ENCODE measurements around the gene STRIT1.

STRIT1 gene

DNA sequence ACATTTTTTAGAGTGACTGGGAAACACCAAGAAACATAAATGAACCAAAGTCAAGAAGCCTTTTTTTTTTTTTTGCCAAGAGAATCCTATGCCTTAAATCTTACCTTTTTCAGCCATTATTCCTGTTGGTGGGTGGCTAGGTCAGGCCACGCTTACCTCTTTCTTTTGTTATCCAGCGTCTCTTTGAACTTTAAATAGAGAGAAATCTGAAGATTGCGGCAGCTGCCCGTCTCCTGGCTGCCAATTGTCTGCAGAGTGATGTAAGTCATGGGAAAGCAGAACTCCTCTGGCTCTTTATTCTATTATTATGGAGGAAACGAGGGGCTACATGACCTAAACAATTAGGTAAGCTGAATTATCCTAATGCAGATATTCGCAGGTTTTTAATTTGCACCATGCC is at the start of gene STRIT1:
Gene STRIT1, minus strand, starts transcription at position 168 of the 400 bp plus-strand sequence.
- peaks cover 5% of the 10 kb centered on the region for H3K9me3 Mint-ChIP-seq (ENCODE audit: low read depth)
- peaks cover 2% of the 10 kb centered on the region for H3K27me3 Mint-ChIP-seq
- no peaks in the 10 kb centered on the region for H3K36me3 Mint-ChIP-seq
- no peaks in the 10 kb centered on the region for H3K4me1 Mint-ChIP-seq (ENCODE audit: low read depth)
- no peak within 1 kb of the TSS for H3K27ac Mint-ChIP-seq
- no peak within 1 kb of the TSS for H3K4me3 Mint-ChIP-seq

DNA sequence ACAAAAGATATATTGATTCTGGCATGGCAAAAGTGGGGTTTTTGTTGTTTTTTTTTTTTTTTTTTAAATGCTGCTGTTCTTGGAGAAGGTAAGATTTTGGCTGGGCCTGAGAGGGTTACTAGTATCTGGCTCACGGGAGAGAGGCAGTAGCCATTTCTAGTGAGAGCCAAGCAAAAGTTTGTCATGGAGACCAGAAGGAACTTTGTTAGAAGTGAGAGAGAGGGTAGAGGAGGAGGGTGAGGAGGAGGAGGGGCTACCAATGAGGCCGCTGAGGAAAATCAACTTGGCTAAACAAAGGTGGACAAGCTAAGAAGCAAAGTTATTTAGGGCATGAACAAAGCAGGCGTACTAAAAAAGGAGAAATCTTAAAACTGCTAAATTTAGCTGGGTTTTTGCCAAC is 48.9 kb upstream of the STRIT1 start:
- Mint-ChIP-seq H3K4me1 (ENCODE audit: low read depth) (no peaks in the 10 kb centered on the region), H3K27me3 (no peaks in the 10 kb centered on the region), H3K9me3 (ENCODE audit: low read depth) (no peaks in the 10 kb centered on the region), H3K27ac (no peak overlapping the region), H3K36me3 (no peaks in the 10 kb centered on the region), H3K4me3 (no peak overlapping the region)

DNA sequence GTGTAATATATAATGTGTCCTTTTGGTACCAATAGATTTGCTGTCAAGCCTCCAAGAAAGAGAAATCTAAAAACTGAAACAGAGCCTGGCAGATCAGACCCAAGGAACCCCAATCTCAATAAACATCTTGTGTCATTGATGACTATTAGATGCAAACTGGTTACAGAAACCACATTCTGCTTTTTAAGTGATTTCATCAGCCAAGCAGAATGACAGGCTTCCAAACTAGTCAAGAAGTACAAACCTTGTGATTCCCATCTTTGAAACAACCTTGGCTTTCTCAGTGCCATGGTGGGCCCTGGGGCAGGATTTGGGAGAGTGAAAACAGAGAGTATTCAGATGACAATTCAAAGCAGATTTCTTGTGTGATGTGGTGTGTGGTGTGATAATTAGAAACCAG is 45.6 kb upstream of the STRIT1 start:
- Mint-ChIP-seq H3K4me1 (ENCODE audit: low read depth) (peaks cover 9% of the 10 kb centered on the region), H3K27ac (no peak overlapping the region), H3K4me3 (no peak overlapping the region), H3K9me3 (ENCODE audit: low read depth) (no peaks in the 10 kb centered on the region), H3K36me3 (no peaks in the 10 kb centered on the region), H3K27me3 (no peaks in the 10 kb centered on the region)

DNA sequence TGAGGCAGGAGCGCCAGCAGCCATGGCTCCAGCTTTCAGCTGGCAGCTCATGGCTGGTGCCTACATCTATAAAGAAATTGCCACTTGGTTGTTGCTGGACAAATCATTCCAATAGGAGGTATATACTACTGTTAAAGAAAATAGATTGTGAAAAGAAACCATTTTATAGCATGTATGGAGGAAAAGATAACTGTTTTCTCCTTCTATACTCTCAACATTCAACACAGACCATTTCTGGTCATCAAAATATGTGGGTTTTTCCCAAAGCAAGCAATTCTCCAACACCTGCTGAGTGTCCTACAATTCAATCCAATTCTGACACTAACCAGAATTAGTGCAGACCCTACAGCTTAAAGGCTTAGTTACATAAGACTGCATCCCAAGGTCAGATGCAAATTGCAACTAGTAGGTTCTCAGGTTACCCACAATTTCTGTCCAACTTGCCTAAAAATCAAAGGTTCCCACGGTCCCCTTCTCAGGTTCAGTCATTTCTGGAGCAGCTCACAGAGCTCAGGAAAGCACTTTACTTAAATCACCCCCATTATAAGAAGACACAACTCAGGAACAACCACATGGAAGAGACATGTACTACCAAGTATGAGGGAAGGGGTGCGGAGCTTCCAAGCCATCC is 42.4 kb upstream of the STRIT1 start:
- H3K36me3 Mint-ChIP-seq: no peaks in the 10 kb centered on the region
- H3K27ac Mint-ChIP-seq: no peak overlapping the region
- H3K4me1 Mint-ChIP-seq (ENCODE audit: low read depth): peaks cover 9% of the 10 kb centered on the region
- H3K9me3 Mint-ChIP-seq (ENCODE audit: low read depth): no peaks in the 10 kb centered on the region
- H3K4me3 Mint-ChIP-seq: no peak overlapping the region
- no peaks in the 10 kb centered on the region for H3K27me3 Mint-ChIP-seq

DNA sequence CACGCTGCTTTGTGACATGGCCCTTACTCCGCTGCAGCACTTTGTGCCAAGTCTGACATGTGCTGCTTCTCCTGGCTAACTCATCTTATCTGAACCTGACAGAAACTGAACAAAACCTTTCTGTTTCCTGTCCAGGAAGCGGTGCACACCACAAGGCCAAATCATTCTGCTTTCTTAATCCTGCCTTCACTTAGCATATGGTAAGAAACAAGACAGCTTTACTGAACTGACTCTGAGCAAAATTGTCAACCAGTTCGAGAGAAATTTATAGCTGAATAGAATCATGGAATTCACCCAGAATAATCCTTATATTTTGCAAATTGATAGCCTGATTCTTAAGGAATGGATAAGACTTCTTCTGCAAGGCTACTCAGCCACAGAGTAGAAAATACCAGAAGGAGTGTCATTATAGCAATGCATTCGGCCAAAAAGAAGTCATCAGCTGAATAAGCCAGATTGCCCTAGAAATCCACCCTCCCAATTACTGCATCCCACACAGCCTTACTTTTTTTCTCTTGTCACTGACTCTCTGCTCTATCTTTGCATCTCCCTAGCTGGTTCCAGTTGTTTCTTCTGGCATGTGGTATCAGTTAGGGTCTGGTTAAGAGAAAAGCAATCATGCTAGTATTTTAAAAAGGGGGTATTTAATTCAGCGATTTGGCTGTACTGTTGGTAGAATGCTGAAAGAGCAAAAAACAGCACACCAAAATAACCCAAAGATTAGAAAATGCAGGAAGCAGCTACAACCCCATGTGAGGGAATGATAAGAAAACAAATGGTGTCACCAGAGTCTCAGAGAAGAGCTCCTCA is 41.6 kb upstream of the STRIT1 start:
- Mint-ChIP-seq H3K4me1 (ENCODE audit: low read depth) (peaks cover 9% of the 10 kb centered on the region), H3K27me3 (no peaks in the 10 kb centered on the region), H3K9me3 (ENCODE audit: low read depth) (no peaks in the 10 kb centered on the region), H3K4me3 (no peak overlapping the region), H3K36me3 (no peaks in the 10 kb centered on the region), H3K27ac (no peak overlapping the region)

DNA sequence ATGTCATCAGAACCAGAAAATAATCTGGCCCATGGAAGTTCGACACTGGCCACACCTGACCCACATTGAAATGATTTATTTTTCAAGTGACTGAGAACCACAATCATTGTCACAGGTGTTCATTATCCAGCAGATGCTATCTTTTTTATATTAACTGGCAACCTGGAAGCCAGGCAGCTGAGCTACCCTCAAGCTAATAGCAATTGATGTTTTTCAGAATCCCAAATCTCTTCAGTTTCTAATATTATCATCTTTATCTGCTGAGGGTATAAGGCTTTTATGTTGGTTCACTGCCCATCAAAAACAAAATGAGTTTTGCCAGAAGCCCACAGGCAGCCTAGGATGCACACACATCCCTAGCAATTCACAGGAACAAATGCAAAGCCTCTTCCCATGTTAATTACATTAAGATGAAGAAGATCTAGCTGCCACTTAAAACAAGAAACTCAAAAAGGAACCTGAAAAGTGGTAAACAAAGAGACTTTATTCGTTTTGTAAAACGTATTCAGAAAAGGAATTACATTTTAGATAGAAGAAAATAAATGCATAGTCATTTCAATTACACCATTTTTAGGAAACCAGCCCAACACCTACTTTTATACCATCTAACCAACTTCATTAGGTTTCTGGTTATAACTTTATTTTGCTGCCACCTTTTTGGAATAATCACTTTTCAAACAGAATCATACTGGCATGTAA is 40.9 kb upstream of the STRIT1 start:
- Mint-ChIP-seq H3K27me3 (no peaks in the 10 kb centered on the region), H3K27ac (no peak overlapping the region), H3K9me3 (ENCODE audit: low read depth) (no peaks in the 10 kb centered on the region), H3K4me3 (no peak overlapping the region), H3K4me1 (ENCODE audit: low read depth) (peaks cover 9% of the 10 kb centered on the region), H3K36me3 (no peaks in the 10 kb centered on the region)

DNA sequence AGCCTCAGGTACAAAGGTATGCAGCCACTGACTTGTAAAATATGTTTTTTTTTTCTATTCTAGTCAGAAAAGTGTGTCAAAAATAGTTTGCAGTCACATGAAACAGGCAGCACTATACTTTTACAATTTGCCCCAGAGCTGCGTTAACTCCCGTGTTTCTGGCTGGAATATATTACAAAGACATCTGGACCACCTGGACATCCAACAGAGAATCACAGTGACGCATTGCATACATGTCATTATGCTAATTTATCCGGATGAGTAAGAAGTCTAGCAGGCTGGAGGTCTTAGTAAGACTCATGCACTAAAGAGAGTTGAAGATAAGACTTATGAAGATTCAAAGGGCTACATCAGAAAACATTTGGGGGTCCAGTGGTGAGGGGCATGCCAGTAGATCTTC is 39.2 kb upstream of the STRIT1 start:
- no peaks in the 10 kb centered on the region for H3K36me3 Mint-ChIP-seq
- H3K9me3 Mint-ChIP-seq (ENCODE audit: low read depth): no peaks in the 10 kb centered on the region
- no peak overlapping the region for H3K27ac Mint-ChIP-seq
- no peaks in the 10 kb centered on the region for H3K27me3 Mint-ChIP-seq
- peaks cover 9% of the 10 kb centered on the region for H3K4me1 Mint-ChIP-seq (ENCODE audit: low read depth)
- no peak overlapping the region for H3K4me3 Mint-ChIP-seq

DNA sequence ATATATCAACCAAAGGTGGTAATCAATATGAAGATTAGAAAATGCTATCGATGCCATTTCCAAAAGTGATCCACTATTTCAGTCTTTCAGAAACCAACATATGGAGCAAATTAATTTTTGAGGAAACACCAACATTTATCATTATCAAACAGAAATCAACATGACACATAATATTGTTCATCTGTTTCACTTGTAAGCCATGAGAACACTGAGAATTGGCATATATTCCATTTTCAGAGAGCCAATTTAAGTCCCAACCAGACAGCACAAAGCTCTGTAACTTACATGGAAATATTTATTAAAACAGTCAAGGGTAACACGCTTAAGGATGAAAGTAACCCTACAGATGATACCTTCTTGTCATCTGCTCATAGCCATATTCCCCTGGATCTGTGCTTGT is 37.6 kb upstream of the STRIT1 start:
- H3K9me3 Mint-ChIP-seq (ENCODE audit: low read depth): no peaks in the 10 kb centered on the region
- no peak overlapping the region for H3K27ac Mint-ChIP-seq
- no peaks in the 10 kb centered on the region for H3K36me3 Mint-ChIP-seq
- peaks cover 9% of the 10 kb centered on the region for H3K4me1 Mint-ChIP-seq (ENCODE audit: low read depth)
- no peaks in the 10 kb centered on the region for H3K27me3 Mint-ChIP-seq
- no peak overlapping the region for H3K4me3 Mint-ChIP-seq

DNA sequence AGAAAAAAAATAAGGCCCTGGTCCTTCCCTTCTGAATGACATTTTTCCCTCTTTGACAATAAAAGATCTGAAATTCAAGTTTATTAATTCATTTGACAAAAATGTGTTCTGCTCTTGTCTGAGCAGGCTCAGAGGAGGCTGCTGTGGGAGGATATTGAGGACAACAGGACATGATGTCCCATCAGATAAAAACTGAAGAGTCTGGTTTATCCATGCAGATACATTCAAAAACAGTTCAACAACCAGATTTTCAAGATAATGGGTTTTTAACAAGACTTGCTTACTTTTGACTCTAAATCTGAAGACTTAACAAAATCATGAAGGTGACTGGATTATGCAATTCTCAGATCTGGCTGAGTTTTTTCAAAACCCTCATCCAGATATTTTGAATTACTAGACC is 36.9 kb upstream of the STRIT1 start:
- no peaks in the 10 kb centered on the region for H3K36me3 Mint-ChIP-seq
- H3K4me3 Mint-ChIP-seq: no peak overlapping the region
- peaks cover 9% of the 10 kb centered on the region for H3K4me1 Mint-ChIP-seq (ENCODE audit: low read depth)
- no peaks in the 10 kb centered on the region for H3K9me3 Mint-ChIP-seq (ENCODE audit: low read depth)
- H3K27ac Mint-ChIP-seq: no peak overlapping the region
- no peaks in the 10 kb centered on the region for H3K27me3 Mint-ChIP-seq

DNA sequence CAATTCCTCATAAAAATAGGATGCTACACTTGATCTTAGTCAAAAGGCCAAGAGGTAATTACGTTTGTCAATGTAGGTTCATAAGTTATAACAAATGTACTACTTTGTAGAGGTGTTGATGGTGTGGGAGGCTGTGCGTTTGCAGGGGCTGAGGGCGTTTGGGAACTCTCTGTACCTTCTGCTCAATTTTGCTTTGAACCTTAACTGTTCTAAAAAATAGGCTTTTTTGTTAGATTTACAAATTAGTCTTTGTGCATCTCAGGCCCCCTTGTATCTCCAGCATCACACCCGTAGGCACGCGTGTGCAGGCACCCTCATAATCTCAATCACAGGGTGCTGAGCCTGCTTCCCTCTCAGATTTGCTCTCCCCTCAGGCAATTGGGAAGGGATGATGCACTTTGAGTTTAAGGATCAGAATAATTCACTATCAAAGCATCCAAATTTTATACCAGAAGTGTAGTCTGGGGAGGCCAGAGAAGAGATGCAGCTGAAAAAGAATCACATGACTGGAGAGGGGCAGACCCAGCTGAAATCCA is 36.1 kb upstream of the STRIT1 start:
- H3K36me3 Mint-ChIP-seq: no peaks in the 10 kb centered on the region
- peaks cover under 1% of the 10 kb centered on the region for H3K4me1 Mint-ChIP-seq (ENCODE audit: low read depth)
- no peaks in the 10 kb centered on the region for H3K9me3 Mint-ChIP-seq (ENCODE audit: low read depth)
- H3K27me3 Mint-ChIP-seq: no peaks in the 10 kb centered on the region
- H3K27ac Mint-ChIP-seq: no peak overlapping the region
- H3K4me3 Mint-ChIP-seq: no peak overlapping the region

DNA sequence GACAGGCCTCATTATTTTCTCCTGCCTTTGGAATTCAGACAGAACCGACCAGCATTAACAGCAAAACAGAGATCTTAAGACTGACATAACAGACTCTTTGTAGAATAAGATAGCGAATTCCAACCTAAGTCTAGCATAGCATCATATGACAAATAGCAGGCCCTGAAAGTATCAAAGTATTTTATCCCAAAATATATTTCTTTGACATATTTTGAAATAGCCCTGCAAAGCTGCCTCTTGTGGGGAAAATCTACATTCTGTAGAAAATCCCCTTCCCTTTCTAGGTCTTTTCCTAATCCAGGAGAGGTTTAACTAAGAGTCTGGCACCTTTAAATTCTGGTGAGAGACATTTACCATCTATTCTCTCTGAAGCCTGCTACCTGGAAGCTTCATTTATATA is 34.4 kb upstream of the STRIT1 start:
- no peaks in the 10 kb centered on the region for H3K9me3 Mint-ChIP-seq (ENCODE audit: low read depth)
- no peaks in the 10 kb centered on the region for H3K4me1 Mint-ChIP-seq (ENCODE audit: low read depth)
- no peak overlapping the region for H3K4me3 Mint-ChIP-seq
- H3K27me3 Mint-ChIP-seq: no peaks in the 10 kb centered on the region
- no peaks in the 10 kb centered on the region for H3K36me3 Mint-ChIP-seq
- H3K27ac Mint-ChIP-seq: no peak overlapping the region

DNA sequence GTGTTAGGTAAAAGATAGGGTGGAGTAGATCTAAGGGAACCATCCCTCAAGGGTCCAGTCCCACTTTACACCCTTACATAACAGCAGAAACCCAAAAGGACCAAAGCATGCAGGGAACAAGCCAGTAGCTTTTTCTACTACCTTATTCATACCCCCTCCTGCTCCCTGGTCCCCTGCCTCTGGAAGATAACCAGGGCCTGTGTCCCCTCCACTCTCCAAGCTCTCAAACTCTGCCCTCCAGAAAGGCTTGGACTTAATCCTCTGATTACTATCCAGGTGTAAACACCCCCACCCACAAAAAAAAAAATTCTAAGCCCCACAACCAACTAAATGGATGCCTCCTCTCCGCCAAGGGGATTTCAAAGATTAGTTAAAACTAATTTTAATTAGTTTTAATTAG is 33.9 kb upstream of the STRIT1 start:
- no peaks in the 10 kb centered on the region for H3K9me3 Mint-ChIP-seq (ENCODE audit: low read depth)
- H3K4me1 Mint-ChIP-seq (ENCODE audit: low read depth): no peaks in the 10 kb centered on the region
- no peak overlapping the region for H3K27ac Mint-ChIP-seq
- H3K4me3 Mint-ChIP-seq: no peak overlapping the region
- no peaks in the 10 kb centered on the region for H3K27me3 Mint-ChIP-seq
- H3K36me3 Mint-ChIP-seq: no peaks in the 10 kb centered on the region

DNA sequence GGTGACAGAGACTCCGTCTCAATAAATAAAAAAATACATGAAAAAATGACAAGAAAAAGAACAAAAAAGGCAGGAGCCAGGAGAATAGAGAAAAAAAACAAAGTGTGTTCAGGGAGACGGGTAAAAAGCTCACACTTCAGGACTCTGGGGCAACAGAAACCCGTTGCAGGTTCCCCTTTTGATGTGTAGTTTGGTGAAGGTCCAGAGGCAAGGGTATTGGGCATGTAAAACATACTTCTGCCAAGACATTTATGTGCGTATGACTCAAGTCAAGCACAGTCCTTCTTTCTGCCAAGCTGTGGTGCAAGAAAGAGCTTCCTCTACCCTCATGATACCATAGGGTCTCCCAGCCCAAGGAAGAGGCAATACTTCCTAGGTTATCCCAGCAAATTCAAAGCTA is 33.4 kb upstream of the STRIT1 start:
- Mint-ChIP-seq H3K9me3 (ENCODE audit: low read depth) (no peaks in the 10 kb centered on the region), H3K36me3 (no peaks in the 10 kb centered on the region), H3K4me1 (ENCODE audit: low read depth) (no peaks in the 10 kb centered on the region), H3K27me3 (no peaks in the 10 kb centered on the region), H3K4me3 (no peak overlapping the region), H3K27ac (no peak overlapping the region)

DNA sequence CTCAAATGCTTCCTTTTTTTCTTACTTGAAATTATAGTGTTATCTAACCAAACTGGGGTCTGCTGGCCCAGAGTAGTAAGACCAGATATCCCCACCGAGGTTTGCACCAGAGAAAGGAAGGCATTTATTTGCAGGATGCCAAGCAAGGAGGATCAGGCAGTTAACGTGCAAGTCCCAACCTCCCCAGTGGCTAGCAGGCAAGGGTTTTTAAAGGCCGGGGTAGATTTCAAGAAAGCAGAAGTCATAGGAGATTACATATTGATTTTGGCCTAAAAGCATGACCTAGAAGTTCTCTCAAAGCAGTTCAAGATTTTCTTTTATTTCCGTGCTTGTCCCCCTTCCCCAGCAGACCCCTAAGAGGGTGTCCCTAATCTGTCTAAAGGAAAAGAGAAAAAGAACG is 32.8 kb upstream of the STRIT1 start:
- Mint-ChIP-seq H3K9me3 (ENCODE audit: low read depth) (no peaks in the 10 kb centered on the region), H3K36me3 (no peaks in the 10 kb centered on the region), H3K4me1 (ENCODE audit: low read depth) (no peaks in the 10 kb centered on the region), H3K27me3 (no peaks in the 10 kb centered on the region), H3K4me3 (no peak overlapping the region), H3K27ac (no peak overlapping the region)

DNA sequence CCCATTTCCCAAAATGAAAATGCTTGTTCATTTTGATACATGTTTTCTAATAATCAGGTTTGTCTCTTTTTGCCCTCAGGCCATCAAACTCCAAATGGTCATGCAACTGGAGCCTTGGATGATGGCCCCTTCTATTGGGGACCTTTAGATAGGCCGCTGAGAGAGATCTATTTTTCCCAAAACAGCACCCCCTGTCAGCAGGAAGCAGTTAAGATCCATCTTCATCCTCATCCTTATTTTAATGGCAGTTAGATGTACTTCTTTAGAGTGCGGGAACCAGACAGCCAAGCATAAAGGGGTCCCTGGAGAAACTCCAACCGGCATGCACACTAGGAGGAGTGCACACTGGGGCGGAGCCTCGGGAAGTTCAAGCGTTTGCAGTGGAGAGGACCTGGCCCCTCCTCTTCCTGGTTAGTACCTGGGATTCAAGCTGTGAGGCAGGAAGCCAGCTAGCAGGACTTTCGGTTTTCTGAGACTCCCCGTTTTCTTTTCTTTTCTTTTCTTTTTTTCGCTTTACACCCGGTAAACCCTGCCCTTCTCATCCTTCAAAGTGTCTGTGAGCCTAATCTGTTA is 31.9 kb upstream of the STRIT1 start:
- no peak overlapping the region for H3K27ac Mint-ChIP-seq
- no peaks in the 10 kb centered on the region for H3K36me3 Mint-ChIP-seq
- no peaks in the 10 kb centered on the region for H3K9me3 Mint-ChIP-seq (ENCODE audit: low read depth)
- H3K4me1 Mint-ChIP-seq (ENCODE audit: low read depth): no peaks in the 10 kb centered on the region
- H3K27me3 Mint-ChIP-seq: no peaks in the 10 kb centered on the region
- no peak overlapping the region for H3K4me3 Mint-ChIP-seq
